Mucosa of descending colon (tissue), 3 donors: ENCODE data around the gene FOSL2. TPM values are rescaled to one million over a fixed set of nuclear protein-coding genes. Genes with fewer than 3 reads are reported as not detected.

Source experiments
- ATAC-seq: fragments of 200-7000 bp; cut with Tn5 transposase; one replicate; pipeline ENCODE4 v1.9.1; 2020; ENCODE audit warnings: mild to moderate bottlenecking, moderate library complexity
- DNase-seq, 3 donors: peaks; one replicate each; pipeline ENCODE4 v3.0.0-alpha.2; 2020
- H3K36me3 ChIP-seq: fragments of 200-600 bp; one replicate; pipeline ENCODE4 v1.8.0; 2021; ENCODE audit warnings: low read depth, mild to moderate bottlenecking
- H3K4me1 ChIP-seq: fragments of 200-600 bp; one replicate; pipeline ENCODE4 v1.8.0; 2021; ENCODE audit warnings: low read depth, mild to moderate bottlenecking
- H3K4me3 ChIP-seq: fragments of 200-600 bp; one replicate; pipeline ENCODE4 v1.8.0; 2021; ENCODE audit warnings: mild to moderate bottlenecking
- H3K9me3 ChIP-seq: fragments of 200-600 bp; one replicate; pipeline ENCODE4 v1.8.0; 2021; ENCODE audit warnings: mild to moderate bottlenecking
- intact Hi-C, 2 donors: fragments of 100-400 bp; cut with DNase I in 1 of 2; cut with micrococcal nuclease in 1 of 2; formaldehyde crosslinking; loops; one replicate each; pipeline versions ENCODE4 v1.11.0 to v1.11.1; 2022; cut with DNase I, micrococcal nuclease
- total RNA-seq, 3 donors: library from RNA; stranded (reverse); fragmentation: NEBNext Ultra II Directional in 2 of 3; extraction: Animal tissue kit (Norgen Biotek cat#: 25700) in 2 of 3; gene quantifications; one replicate each; pipeline versions ENCODE4 v1.2.1 to v1.2.4, GENCODE V29; 2021 to 2023
- TF ChIP-seq, protein P1 (sequence below): fragments of 200-600 bp; IDR thresholded peaks from one replicate; pipeline ENCODE4 v1.8.0; 2022; ENCODE audit warnings: antibody characterized with exemption, mild to moderate bottlenecking
- donor health status: DM: no; HTN: no; CAD: no; lungs with moderate emphysema.
- donor health status: DM: no; HTN: no; CAD: no.
- donor health status: DM: no; HTN: yes; CAD: no.

Gene FOSL2
- total RNA-seq, 3 donors from 2014 or later: 160 to 166 (median 162) TPM

DNA sequence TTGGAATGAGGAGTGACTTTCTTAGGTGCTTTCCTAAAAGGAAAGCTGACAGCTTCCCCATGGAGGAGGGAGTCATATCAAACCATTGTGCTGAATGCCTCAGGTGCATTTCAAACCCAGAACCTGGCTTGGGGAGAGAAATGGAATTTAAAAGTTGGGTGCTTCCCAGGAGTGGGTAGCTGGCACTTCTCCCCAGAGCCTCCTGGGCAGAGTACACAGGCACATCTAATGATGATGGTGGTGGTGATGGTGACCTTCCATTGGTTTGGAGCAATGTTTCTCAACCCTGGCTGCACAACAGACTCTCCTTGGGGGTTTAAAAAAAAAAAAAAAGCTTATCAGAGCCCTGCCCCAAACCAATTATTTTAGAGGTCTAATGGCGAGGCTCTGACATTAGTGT lies 8.3 kb downstream of the FOSL2 start:
- no peak for DNase-seq
- ATAC-seq: no peak
- TF ChIP-seq, protein P1, sequence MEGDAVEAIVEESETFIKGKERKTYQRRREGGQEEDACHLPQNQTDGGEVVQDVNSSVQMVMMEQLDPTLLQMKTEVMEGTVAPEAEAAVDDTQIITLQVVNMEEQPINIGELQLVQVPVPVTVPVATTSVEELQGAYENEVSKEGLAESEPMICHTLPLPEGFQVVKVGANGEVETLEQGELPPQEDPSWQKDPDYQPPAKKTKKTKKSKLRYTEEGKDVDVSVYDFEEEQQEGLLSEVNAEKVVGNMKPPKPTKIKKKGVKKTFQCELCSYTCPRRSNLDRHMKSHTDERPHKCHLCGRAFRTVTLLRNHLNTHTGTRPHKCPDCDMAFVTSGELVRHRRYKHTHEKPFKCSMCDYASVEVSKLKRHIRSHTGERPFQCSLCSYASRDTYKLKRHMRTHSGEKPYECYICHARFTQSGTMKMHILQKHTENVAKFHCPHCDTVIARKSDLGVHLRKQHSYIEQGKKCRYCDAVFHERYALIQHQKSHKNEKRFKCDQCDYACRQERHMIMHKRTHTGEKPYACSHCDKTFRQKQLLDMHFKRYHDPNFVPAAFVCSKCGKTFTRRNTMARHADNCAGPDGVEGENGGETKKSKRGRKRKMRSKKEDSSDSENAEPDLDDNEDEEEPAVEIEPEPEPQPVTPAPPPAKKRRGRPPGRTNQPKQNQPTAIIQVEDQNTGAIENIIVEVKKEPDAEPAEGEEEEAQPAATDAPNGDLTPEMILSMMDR: no peak
- Histone ChIP-seq H3K9me3 (no peaks in the 10 kb centered on the region), H3K4me1 (peaks cover 64% of the 10 kb centered on the region), H3K36me3 (peaks cover 7% of the 10 kb centered on the region), H3K4me3 (no peak overlapping the region)
- intact Hi-C loops: no loop called here

DNA sequence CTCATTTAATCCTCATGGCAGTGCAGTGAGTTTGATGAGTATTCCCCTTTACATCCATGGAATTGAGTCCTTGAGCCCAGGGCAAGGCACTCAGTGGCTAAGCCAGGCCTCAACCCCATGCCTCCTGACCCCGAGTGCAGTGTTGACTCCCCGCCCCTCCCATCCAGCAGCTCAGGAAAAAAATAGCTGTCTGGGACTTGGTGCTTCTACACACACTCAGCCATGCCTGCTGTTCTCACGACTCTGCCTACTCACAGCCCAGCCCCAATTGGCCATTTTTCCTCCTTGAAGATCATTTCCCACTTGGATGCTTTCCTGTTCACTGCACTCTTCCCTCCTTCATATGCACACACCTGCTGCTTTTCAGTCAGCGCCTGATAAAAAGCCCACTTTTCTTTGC lies 8.8 kb downstream of the FOSL2 start:
- ATAC-seq (no peak), DNase-seq (no peak)
- TF ChIP-seq, protein P1: no peak
- H3K4me1 ChIP-seq: peaks cover 64% of the 10 kb centered on the region
- no peak overlapping the region for H3K4me3 ChIP-seq
- peaks cover 7% of the 10 kb centered on the region for H3K36me3 ChIP-seq
- no peaks in the 10 kb centered on the region for H3K9me3 ChIP-seq
- intact Hi-C loops: no loop called here

DNA sequence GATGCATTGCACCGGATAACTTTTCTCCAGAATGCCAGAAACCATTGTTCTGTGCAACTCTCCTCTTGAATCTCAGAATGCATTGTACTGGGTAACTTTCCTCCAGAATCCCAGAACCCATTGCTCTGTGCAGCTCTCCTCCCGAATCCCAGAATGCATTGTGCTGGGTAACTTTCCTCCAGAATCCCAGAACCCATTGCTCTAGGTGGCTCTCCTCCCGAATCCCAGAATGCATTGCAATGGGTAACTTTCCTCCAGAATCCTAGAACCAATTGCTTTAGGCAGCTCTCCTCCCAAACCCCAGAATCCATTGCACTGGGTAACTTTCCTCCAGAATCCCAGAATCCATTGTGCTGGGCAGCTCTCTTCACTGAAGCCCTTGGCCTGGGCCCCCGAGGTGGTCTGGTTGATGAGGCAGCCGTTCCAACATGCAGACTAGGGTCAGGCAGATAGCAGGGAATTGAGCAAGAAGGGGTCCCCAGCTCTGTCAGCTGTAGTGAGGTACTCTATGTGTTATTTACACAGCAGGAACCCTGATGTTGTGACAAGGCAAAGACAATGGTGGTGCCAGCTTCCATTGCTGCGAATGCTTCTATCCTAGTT lies 9.4 kb downstream of the FOSL2 start:
- intact Hi-C loops: no loop called here
- Histone ChIP-seq H3K36me3 (peaks cover 7% of the 10 kb centered on the region), H3K9me3 (no peaks in the 10 kb centered on the region), H3K4me3 (no peak overlapping the region), H3K4me1 (peaks cover 69% of the 10 kb centered on the region)
- DNase-seq (no peak), ATAC-seq (no peak)
- TF ChIP-seq, protein P1: no peak

DNA sequence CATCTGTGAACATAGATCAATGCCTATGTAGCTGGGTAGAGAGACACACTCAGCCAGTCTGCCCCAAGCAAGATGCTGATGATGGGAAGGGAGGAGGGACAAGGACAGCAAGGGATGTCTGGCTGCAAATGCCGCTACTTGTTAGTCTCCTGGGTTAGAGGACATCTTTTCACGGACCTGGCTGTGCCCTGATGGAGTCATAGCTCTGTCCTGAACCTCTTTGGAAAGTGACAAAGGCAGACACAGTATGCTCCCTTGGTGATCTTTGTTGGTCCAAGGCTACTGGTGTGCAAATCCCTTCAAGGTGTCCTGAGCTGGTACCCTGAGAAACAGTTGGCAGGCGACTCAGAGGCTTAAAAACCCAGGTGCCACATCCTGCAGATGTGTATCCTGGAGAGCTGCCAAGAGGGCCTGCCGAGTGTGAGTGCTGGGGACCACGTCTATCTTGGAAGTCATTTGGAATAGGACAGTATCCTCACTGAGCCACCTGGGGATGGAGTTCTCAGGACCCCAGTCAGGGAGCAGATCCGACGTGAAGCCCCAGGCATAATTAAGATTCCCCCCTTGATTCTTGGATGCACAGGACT lies 10.8 kb downstream of the FOSL2 start:
- peaks cover 7% of the 10 kb centered on the region for H3K36me3 ChIP-seq
- H3K9me3 ChIP-seq: no peaks in the 10 kb centered on the region
- peaks cover 64% of the 10 kb centered on the region for H3K4me1 ChIP-seq
- TF ChIP-seq, protein P1: no peak
- ATAC-seq (no peak), DNase-seq (no peak)
- H3K4me3 ChIP-seq: no peak overlapping the region
- intact Hi-C loops: no loop called here

DNA sequence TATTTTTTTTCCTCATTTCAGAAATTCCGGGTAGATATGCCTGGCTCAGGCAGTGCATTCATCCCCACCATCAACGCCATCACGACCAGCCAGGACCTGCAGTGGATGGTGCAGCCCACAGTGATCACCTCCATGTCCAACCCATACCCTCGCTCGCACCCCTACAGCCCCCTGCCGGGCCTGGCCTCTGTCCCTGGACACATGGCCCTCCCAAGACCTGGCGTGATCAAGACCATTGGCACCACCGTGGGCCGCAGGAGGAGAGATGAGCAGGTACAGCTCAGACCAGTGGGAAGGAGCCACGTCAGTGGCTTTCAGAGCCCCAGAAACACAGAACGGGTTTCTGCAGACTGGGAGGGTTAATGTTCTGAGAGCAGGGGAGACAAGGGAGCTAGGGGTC lies 11.4 kb downstream of the FOSL2 start:
- Histone ChIP-seq H3K36me3 (peaks cover 9% of the 10 kb centered on the region), H3K4me1 (peaks cover 59% of the 10 kb centered on the region), H3K9me3 (no peaks in the 10 kb centered on the region), H3K4me3 (no peak overlapping the region)
- TF ChIP-seq, protein P1: no peak
- ATAC-seq: no peak
- intact Hi-C loops: no loop called here
- DNase-seq: no peak

DNA sequence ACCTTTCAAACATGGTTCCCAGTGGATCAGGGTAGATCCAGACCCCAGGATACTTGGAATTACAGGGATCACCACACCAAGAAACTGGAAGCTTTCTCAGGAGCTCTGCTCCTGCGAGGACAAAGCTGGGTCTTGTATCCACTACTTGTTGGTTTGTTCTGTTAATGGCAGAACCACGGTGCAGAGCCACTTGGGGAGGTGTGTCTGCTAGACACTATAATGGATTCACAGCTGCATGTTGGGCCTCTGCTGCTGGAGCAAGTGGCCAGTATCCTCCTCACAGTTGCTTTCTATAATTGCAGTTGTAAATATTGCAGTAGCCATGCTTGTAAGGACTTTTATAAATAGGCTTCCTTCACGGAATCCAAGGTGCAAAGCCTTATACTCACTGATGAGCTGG lies 12.9 kb downstream of the FOSL2 start:
- H3K36me3 ChIP-seq: peaks cover 13% of the 10 kb centered on the region
- DNase-seq: no peak
- H3K4me1 ChIP-seq: peaks cover 55% of the 10 kb centered on the region

More for the DNA sequence above, 12.9 kb downstream of the FOSL2 start:
- TF ChIP-seq, protein P1: no peak
- Histone ChIP-seq H3K4me3 (no peak overlapping the region), H3K9me3 (no peaks in the 10 kb centered on the region)
- ATAC-seq: no peak
- intact Hi-C loops: no loop called here
